ENCODE measurements around the gene CHML.

DNA sequence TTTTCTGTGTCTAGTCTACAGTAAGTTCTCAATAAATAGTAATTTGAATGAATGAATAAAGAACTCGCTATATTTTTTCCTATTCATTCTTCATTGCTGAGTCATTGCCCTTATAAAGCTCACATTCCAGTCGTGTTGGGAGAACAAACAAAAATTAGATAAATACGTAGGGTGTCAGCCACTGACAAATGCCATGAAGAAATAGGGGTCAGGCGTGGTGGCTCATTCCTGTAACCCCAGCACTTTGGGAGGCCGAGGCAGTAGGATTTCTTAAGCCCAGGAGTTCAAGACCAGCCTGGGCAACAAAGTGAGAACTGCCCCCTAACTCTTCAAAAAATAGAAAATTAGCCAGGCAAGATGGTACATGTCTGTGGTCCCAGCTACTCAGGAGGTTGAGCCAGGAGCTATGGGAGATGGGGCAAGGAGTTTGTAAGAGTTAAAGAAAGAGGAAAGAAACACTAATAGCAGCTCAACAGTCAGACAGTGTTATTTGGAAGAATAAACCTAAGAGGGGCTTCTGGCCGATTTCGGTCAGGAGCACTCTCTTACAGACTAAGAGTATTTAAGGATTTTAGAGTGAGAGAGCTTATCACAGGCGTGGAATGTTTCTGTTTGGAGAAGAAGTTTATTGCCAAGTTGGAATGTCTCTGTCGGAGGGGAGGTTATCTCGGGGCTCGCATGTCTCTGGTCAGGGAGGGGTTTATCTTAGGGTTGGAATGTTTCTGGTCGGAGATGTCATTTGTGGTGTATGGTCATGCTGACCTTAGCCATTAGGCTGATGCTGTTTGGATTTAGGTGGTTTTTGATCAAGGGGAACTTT, 1.8 kb upstream of the CHML start:
- no peak for TF ChIP-seq EZH2 (IDR thresholded peaks at IDR 0.05; ENCODE audit: insufficient read depth, poor library complexity, severe bottlenecking)
- no peak for TF ChIP-seq EZH2phosphoT487 (IDR thresholded peaks at IDR 0.05; ENCODE audit: insufficient read depth, low read depth)
